GM12878 (cell line): ENCODE results near the gene ARHGEF17. TPM values are rescaled to one million over a fixed set of nuclear protein-coding genes. Genes with fewer than 3 reads are reported as not detected.

Experiments
- ATAC-seq: fragments of 200-7000 bp; cut with Tn5 transposase; 3 replicates; pipeline ENCODE4 v1.9.1; 2020; ENCODE audit warnings: mild to moderate bottlenecking, moderate library complexity
- BruUV-seq: library from RNA; stranded (reverse); fragments of 400-500 nt; replicated peaks from 2 replicates; lab custom pipeline; 2021; lab: Mats Ljungman, UMichigan
- CTCF ChIA-PET: fragments of 300-600 bp; sonication (Branson Sonifier 250); formaldehyde crosslinking; extraction: SDS; loops from one replicate; lab custom pipeline; 2021; ENCODE audit warnings: inconsistent platforms; lab: Yijun Ruan, JAX
- POLR2A ChIA-PET: fragments of 350-600 bp; formaldehyde crosslinking; extraction: SDS; loops from one replicate; lab custom pipeline; 2021; ENCODE audit warnings: inconsistent platforms; lab: Charles Lee
- RAD21 ChIA-PET: fragments of 300-600 bp; sonication (Branson Sonifier 250); formaldehyde crosslinking; loops from one replicate; lab custom pipeline; 2023; ENCODE audit warnings: antibody characterized with exemption; ENCODE audit not compliant: unreplicated experiment; lab: Charles Lee
- SMC1A ChIA-PET: fragments of 300-600 bp; sonication (Branson Sonifier 250); formaldehyde crosslinking; loops from one replicate; lab custom pipeline; 2023; ENCODE audit not compliant: unreplicated experiment, uncharacterized antibody; lab: Charles Lee
- DNase-seq: peaks from one replicate; pipeline ENCODE4 v3.0.0-alpha.2; 2011; ENCODE audit warnings: low read depth, low spot score
- FAIRE-seq: peaks from 3 replicates; lab custom pipeline; 2011; peaks lifted over from hg19 to GRCh38; lab: Jason Lieb, UNC
- H2AFZ ChIP-seq: 2 replicates; pipeline ENCODE4 v1.6.0; 2011; ENCODE audit warnings: low read depth, low read length, control low read depth; ENCODE audit not compliant: control insufficient read depth
- H3K27ac ChIP-seq: 2 replicates; pipeline ENCODE4 v1.5.1; 2011; ENCODE audit warnings: control low read depth; ENCODE audit not compliant: control insufficient read depth, insufficient read depth
- H3K27me3 ChIP-seq, 2 experiments: replicated peaks in 1 of 2; 2 replicates each; pipeline versions ENCODE4 v1.6.0 to v1.6.1; 2011; ENCODE audit warnings: low read length in 1 of 2; ENCODE audit not compliant: control insufficient read depth in 2 of 2, insufficient read depth in 2 of 2
- H3K36me3 ChIP-seq, 2 experiments: 2 replicates each; pipeline ENCODE4 v1.5.1; 2011; ENCODE audit warnings: low read length in 1 of 2; ENCODE audit not compliant: control insufficient read depth in 2 of 2, insufficient read depth in 2 of 2
- H3K4me1 ChIP-seq: 2 replicates; pipeline ENCODE4 v1.6.1; 2011; ENCODE audit warnings: mild to moderate bottlenecking, low read length, moderate library complexity, mixed read lengths; ENCODE audit not compliant: control insufficient read depth, insufficient read depth
- H3K4me2 ChIP-seq: 2 replicates; pipeline ENCODE4 v1.6.0; 2011; ENCODE audit warnings: control low read depth; ENCODE audit not compliant: control insufficient read depth, insufficient read depth
- H3K4me3 ChIP-seq: fragments of 200-600 bp; sonication (generic); 2 replicates; pipeline ENCODE4 v1.5.1; 2016
- H3K79me2 ChIP-seq: 2 replicates; pipeline ENCODE4 v1.6.0; 2011; ENCODE audit warnings: low read length; ENCODE audit not compliant: control insufficient read depth, insufficient read depth
- H3K9ac ChIP-seq: 2 replicates; pipeline ENCODE4 v1.8.0; 2011; ENCODE audit warnings: low read length, control low read depth, mixed read lengths; ENCODE audit not compliant: control insufficient read depth, insufficient read depth
- H3K9me3 ChIP-seq: replicated peaks from 3 replicates; pipeline ENCODE4 v1.5.1; 2011; ENCODE audit warnings: mild to moderate bottlenecking, low read length; ENCODE audit not compliant: control insufficient read depth, insufficient read depth
- H4K20me1 ChIP-seq: 2 replicates; pipeline ENCODE4 v1.6.0; 2011; ENCODE audit not compliant: control insufficient read depth, insufficient read depth
- ASH2L ChIP-seq: fragments of 300-600, 200-600 bp; sonication (generic); IDR thresholded peaks from 2 replicates; pipeline ENCODE4 v1.6.1; 2017; ENCODE audit warnings: low read depth, mild to moderate bottlenecking, borderline replicate concordance
- EGR1 ChIP-seq, 2 experiments: IDR thresholded peaks; 1 replicate in 1 of 2; 2 replicates in 1 of 2; pipeline ENCODE4 v1.6.1; 2011 to 2012; ENCODE audit warnings: low read depth in 2 of 2, low read length in 2 of 2, borderline replicate concordance in 1 of 2, mild to moderate bottlenecking in 1 of 2, moderate library complexity in 1 of 2
- ESRRA ChIP-seq: IDR thresholded peaks from 2 replicates; pipeline ENCODE4 v1.6.1; 2012; ENCODE audit warnings: mild to moderate bottlenecking, low read length, improper control_type of control experiment
- KLF5 ChIP-seq: fragments of 450-650 bp; IDR thresholded peaks from 2 replicates; pipeline ENCODE4 v1.6.1; 2014; ENCODE audit warnings: mild to moderate bottlenecking; ENCODE audit not compliant: partially characterized antibody
- MLLT1 ChIP-seq: fragments of 450-650 bp; IDR thresholded peaks from 2 replicates; pipeline ENCODE4 v1.6.1; 2016; ENCODE audit warnings: mild to moderate bottlenecking
- SKIL ChIP-seq: fragments of 450-650 bp; IDR thresholded peaks from 2 replicates; pipeline ENCODE4 v1.6.1; 2017; ENCODE audit warnings: mild to moderate bottlenecking, low read depth, inconsistent platforms; ENCODE audit not compliant: poor library complexity, severe bottlenecking
- SPI1 ChIP-seq: IDR thresholded peaks from 2 replicates; pipeline ENCODE4 v1.6.1; 2011; ENCODE audit warnings: low read depth, mild to moderate bottlenecking, low read length, moderate library complexity, borderline replicate concordance; ENCODE audit not compliant: insufficient read depth
- USF2 ChIP-seq: IDR thresholded peaks from 2 replicates; pipeline ENCODE4 v1.6.1; 2011; ENCODE audit warnings: low read depth, low read length, improper control_type of control experiment, borderline replicate concordance
- WGBS: methylation state at CpG from one replicate; pipeline ENCODE4 v1.1.6; 2016; ENCODE audit warnings: low lambda C conversion rate; ENCODE audit not compliant: insufficient replicate concordance, insufficient coverage; ENCODE audit errors: missing lambda C conversion rate; 5-methylcytosine and 5-hydroxymethylcytosine counted together
- in situ Hi-C: fragments of 300-500 bp; cut with MboI; formaldehyde crosslinking; loops from 9 replicates; pipeline ENCODE4 v1.14.3; 2018; ENCODE audit warnings: mixed read lengths
- intact Hi-C: fragments of 100-400 bp; cut with micrococcal nuclease; formaldehyde crosslinking; loops from one replicate; pipeline ENCODE4 v1.14.2; 2022; ENCODE audit not compliant: unreplicated experiment
- polyA plus RNA-seq, 11 experiments: library from polyadenylated mRNA; depleted of rRNA in 4 of 11; unstranded in 6 of 11; stranded (reverse) in 5 of 11; fragments of >200 nt; fragmentation: Nextera tagmentation in 4 of 11; fragmentation: Illumina TruSeq in 1 of 11; extraction: Ambion mirVana in 4 of 11; extraction: Trizol in 1 of 11; gene quantifications; 1 replicate in 1 of 11; 2 replicates in 10 of 11; pipeline versions ENCODE4 v1.2.1 to v1.2.3, GENCODE V29; 2011 to 2016; ENCODE audit warnings: inconsistent platforms in 2 of 11, missing spikeins in 2 of 11, low read depth in 1 of 11
- total RNA-seq, 4 experiments: library from RNA; depleted of rRNA in 3 of 4; stranded (reverse); fragments of >200 nt in 3 of 4; fragmentation: Illumina TruSeq in 1 of 4; extraction: Trizol in 1 of 4; gene quantifications; 2 replicates each; pipeline versions ENCODE4 v1.2.1 to v1.2.3, GENCODE V29; 2013 to 2021

The ARHGEF17 gene
- total and polyA plus RNA-seq, 10 of the 15 experiments (the other 5 are each of a cell fraction or from before 2014, with no cell fraction given) = 0.15 to 11.0 (median 1.7) TPM

- H4K20me1 ChIP-seq = no peaks in the 10 kb centered on the region
- WGBS = 53% methylated on average over 17 of the region's 17 CpGs
- ATAC-seq = peak; percentile 71
- intact Hi-C loops = no loop called here
- CTCF ChIA-PET = interaction anchor here (0.6 to 1.2 kb wide), 6 partner anchors 10 to 93 kb away, joined by 3 to 4 read pairs (median 4); no protein-coding TSS in a partner anchor
- BruUV-seq = no TSS peak
- peak; percentile 32; the same call in 1 of the 2 replicates for TF ChIP-seq SPI1
- no peak for TF ChIP-seq ESRRA
- TF ChIP-seq ASH2L = no peak
- TF ChIP-seq, all 136 proteins: peak for 1
- Histone ChIP-seq H3K9ac (no peak within 1 kb of the TSS), H3K27me3 (no peaks in the 10 kb centered on the region; a peak in 1 of 4 replicates), H3K4me2 (peak within 1 kb of the TSS; percentile 21; the same call in 1 of the 2 replicates), H3K4me3 (peak within 1 kb of the TSS; percentile 3; the same call in 1 of the 2 replicates), H3K79me2 (no peaks in the 10 kb centered on the region), H3K27ac (no peak within 1 kb of the TSS; the same call in 1 of the 2 replicates), H3K9me3 (no peaks in the 10 kb centered on the region), H3K4me1 (peaks cover 36% of the 10 kb centered on the region), H2AFZ (no peak within 1 kb of the TSS), H3K36me3 (no peaks in the 10 kb centered on the region)
- DNase-seq (no peak), FAIRE-seq (peak; percentile 27)
- POLR2A ChIA-PET = interaction anchor here (0.5 to 0.6 kb wide), 2 partner anchors 556 to 641 kb away, joined by 3 read pairs; no protein-coding TSS in a partner anchor
- RAD21 ChIA-PET = no interaction called here
- in situ Hi-C loops = no loop called here
- SMC1A ChIA-PET = interaction anchor here (1.3 to 3.1 kb wide), 2 partner anchors 16 to 19 kb away, joined by 3 to 11 read pairs; no protein-coding TSS in a partner anchor
Observed at GRCh38 chr11:73271936-73272679, 36.0 kb upstream of the ARHGEF17 start, which contains the start of gene P2RY6. TSS of gene P2RY6 (plus strand) at chr11:73272338. CDS start at chr11:73296519, 24,181 bp downstream.

GRCh38 chr11:73272680-73273038 is 35.4 kb upstream of the ARHGEF17 start:
- in situ Hi-C loops = no loop called here
- FAIRE-seq (no peak), ATAC-seq (no peak), DNase-seq (no peak)
- WGBS = 95% methylated on average over 7 of the region's 7 CpGs
- ChIA-PET SMC1A (interaction anchor here (1.3 to 3.1 kb wide), 2 partner anchors 16 to 18 kb away, joined by 3 to 11 read pairs; no protein-coding TSS in a partner anchor), RAD21 (no interaction called here), POLR2A (interaction anchor here (0.5 to 0.6 kb wide), 2 partner anchors 557 to 642 kb away, joined by 3 read pairs; no protein-coding TSS in a partner anchor), CTCF (interaction anchor here (0.6 to 1.2 kb wide), 5 partner anchors 10 to 328 kb away, joined by 3 to 4 read pairs (median 4); no protein-coding TSS in a partner anchor)
- BruUV-seq = no TSS peak
- Histone ChIP-seq H2AFZ (no peak overlapping the region), H3K27ac (no peak overlapping the region), H3K4me1 (peaks cover 36% of the 10 kb centered on the region), H3K4me3 (no peak overlapping the region), H3K9ac (no peak overlapping the region), H4K20me1 (no peaks in the 10 kb centered on the region), H3K4me2 (no peak overlapping the region), H3K27me3 (no peaks in the 10 kb centered on the region; a peak in 1 of 4 replicates), H3K36me3 (no peaks in the 10 kb centered on the region), H3K9me3 (no peaks in the 10 kb centered on the region), H3K79me2 (no peaks in the 10 kb centered on the region)
- intact Hi-C loops = no loop called here
- TF ChIP-seq KLF5 (no peak), MLLT1 (no peak), USF2 (no peak), SKIL (no peak), EGR1 (IDR thresholded peaks at IDR 0.05; ENCODE audit: borderline replicate concordance in 1 of 2, low read depth in 2 of 2, low read length in 2 of 2) (no peak)
